H1 (cell line): Measurements from ENCODE around the gene CCNY. TPM values are rescaled to one million over a fixed set of nuclear protein-coding genes. Genes with fewer than 3 reads are reported as not detected.

Experiments used
- GABPA ChIP-seq: IDR thresholded peaks from 2 replicates; pipeline ENCODE4 v1.6.1; 2011; ENCODE audit warnings: mild to moderate bottlenecking, low read length, moderate library complexity, borderline replicate concordance; ENCODE audit not compliant: insufficient read depth
- polyA plus RNA-seq, 7 experiments: library from polyadenylated mRNA; depleted of rRNA in 3 of 7; stranded (reverse) in 5 of 7; unstranded in 2 of 7; fragments of >200 nt in 5 of 7; fragments of 200-250 nt in 2 of 7; gene quantifications; 1 replicate in 5 of 7; 2 replicates in 1 of 7; 4 replicates in 1 of 7; pipeline versions ENCODE4 v1.2.1 to v1.2.3, GENCODE V29; 2011 to 2013; ENCODE audit warnings: missing spikeins in 2 of 7, mixed read lengths in 2 of 7
- total RNA-seq: library from RNA; stranded (reverse); fragmentation: NEBNext Ultra II Directional; extraction: Animal tissue kit (Norgen Biotek cat#: 25700); gene quantifications from 2 replicates; pipeline ENCODE4 v1.2.1, GENCODE V29; 2021

CCNY gene
- total and polyA plus RNA-seq, 2 of the 8 experiments (the other 6 are each of a cell fraction or from before 2014, with no cell fraction given), result 25.3 to 68.2 TPM

- TF ChIP-seq GABPA, result no peak
Observed at GRCh38 chr10:35520996-35521395, 184.7 kb downstream of the CCNY start (continued).
